GM12878 (cell line): ENCODE results near the gene NRXN3. TPM values are rescaled to one million over a fixed set of nuclear protein-coding genes. Genes with fewer than 3 reads are reported as not detected.

Experiments
- ATAC-seq: fragments of 200-7000 bp; cut with Tn5 transposase; 3 replicates; pipeline ENCODE4 v1.9.1; 2020; ENCODE audit warnings: mild to moderate bottlenecking, moderate library complexity
- BruUV-seq: library from RNA; stranded (reverse); fragments of 400-500 nt; replicated peaks from 2 replicates; lab custom pipeline; 2021; lab: Mats Ljungman, UMichigan
- CTCF ChIA-PET: fragments of 300-600 bp; sonication (Branson Sonifier 250); formaldehyde crosslinking; extraction: SDS; loops from one replicate; lab custom pipeline; 2021; ENCODE audit warnings: inconsistent platforms; lab: Yijun Ruan, JAX
- POLR2A ChIA-PET: fragments of 350-600 bp; formaldehyde crosslinking; extraction: SDS; loops from one replicate; lab custom pipeline; 2021; ENCODE audit warnings: inconsistent platforms; lab: Charles Lee
- RAD21 ChIA-PET: fragments of 300-600 bp; sonication (Branson Sonifier 250); formaldehyde crosslinking; loops from one replicate; lab custom pipeline; 2023; ENCODE audit warnings: antibody characterized with exemption; ENCODE audit not compliant: unreplicated experiment; lab: Charles Lee
- SMC1A ChIA-PET: fragments of 300-600 bp; sonication (Branson Sonifier 250); formaldehyde crosslinking; loops from one replicate; lab custom pipeline; 2023; ENCODE audit not compliant: unreplicated experiment, uncharacterized antibody; lab: Charles Lee
- DNase-seq: peaks from one replicate; pipeline ENCODE4 v3.0.0-alpha.2; 2011; ENCODE audit warnings: low read depth, low spot score
- FAIRE-seq: peaks from 3 replicates; lab custom pipeline; 2011; peaks lifted over from hg19 to GRCh38; lab: Jason Lieb, UNC
- H2AFZ ChIP-seq: 2 replicates; pipeline ENCODE4 v1.6.0; 2011; ENCODE audit warnings: low read depth, low read length, control low read depth; ENCODE audit not compliant: control insufficient read depth
- H3K27ac ChIP-seq: 2 replicates; pipeline ENCODE4 v1.5.1; 2011; ENCODE audit warnings: control low read depth; ENCODE audit not compliant: control insufficient read depth, insufficient read depth
- H3K27me3 ChIP-seq, 2 experiments: replicated peaks in 1 of 2; 2 replicates each; pipeline versions ENCODE4 v1.6.0 to v1.6.1; 2011; ENCODE audit warnings: low read length in 1 of 2; ENCODE audit not compliant: control insufficient read depth in 2 of 2, insufficient read depth in 2 of 2
- H3K36me3 ChIP-seq, 2 experiments: 2 replicates each; pipeline ENCODE4 v1.5.1; 2011; ENCODE audit warnings: low read length in 1 of 2; ENCODE audit not compliant: control insufficient read depth in 2 of 2, insufficient read depth in 2 of 2
- H3K4me1 ChIP-seq: 2 replicates; pipeline ENCODE4 v1.6.1; 2011; ENCODE audit warnings: mild to moderate bottlenecking, low read length, moderate library complexity, mixed read lengths; ENCODE audit not compliant: control insufficient read depth, insufficient read depth
- H3K4me2 ChIP-seq: 2 replicates; pipeline ENCODE4 v1.6.0; 2011; ENCODE audit warnings: control low read depth; ENCODE audit not compliant: control insufficient read depth, insufficient read depth
- H3K4me3 ChIP-seq: fragments of 200-600 bp; sonication (generic); 2 replicates; pipeline ENCODE4 v1.5.1; 2016
- H3K79me2 ChIP-seq: 2 replicates; pipeline ENCODE4 v1.6.0; 2011; ENCODE audit warnings: low read length; ENCODE audit not compliant: control insufficient read depth, insufficient read depth
- H3K9ac ChIP-seq: 2 replicates; pipeline ENCODE4 v1.8.0; 2011; ENCODE audit warnings: low read length, control low read depth, mixed read lengths; ENCODE audit not compliant: control insufficient read depth, insufficient read depth
- H3K9me3 ChIP-seq: replicated peaks from 3 replicates; pipeline ENCODE4 v1.5.1; 2011; ENCODE audit warnings: mild to moderate bottlenecking, low read length; ENCODE audit not compliant: control insufficient read depth, insufficient read depth
- H4K20me1 ChIP-seq: 2 replicates; pipeline ENCODE4 v1.6.0; 2011; ENCODE audit not compliant: control insufficient read depth, insufficient read depth
- BRCA1 ChIP-seq: IDR thresholded peaks from 2 replicates; pipeline ENCODE4 v1.6.1; 2011; ENCODE audit warnings: low read depth, low read length, improper control_type of control experiment
- CEBPB ChIP-seq, 2 experiments: fragments of 150-350 bp in 1 of 2; IDR thresholded peaks; 2 replicates each; pipeline ENCODE4 v1.6.1; 2012 to 2014; ENCODE audit warnings: low read depth in 2 of 2, low read length in 2 of 2, borderline replicate concordance in 1 of 2, inconsistent platforms in 1 of 2
- CREB1 ChIP-seq: IDR thresholded peaks from 2 replicates; pipeline ENCODE4 v1.6.1; 2012; ENCODE audit warnings: low read depth, mild to moderate bottlenecking, inconsistent platforms
- EZH2 ChIP-seq: IDR thresholded peaks from 2 replicates; pipeline ENCODE4 v1.6.1; 2012; ENCODE audit warnings: low read depth, mild to moderate bottlenecking, control low read depth, inconsistent platforms, low read length, borderline replicate concordance; ENCODE audit not compliant: control insufficient read depth
- JUND ChIP-seq: IDR thresholded peaks from 2 replicates; pipeline ENCODE4 v1.6.1; 2012; ENCODE audit warnings: low read depth, mild to moderate bottlenecking, low read length, improper control_type of control experiment, moderate library complexity
- KLF5 ChIP-seq: fragments of 450-650 bp; IDR thresholded peaks from 2 replicates; pipeline ENCODE4 v1.6.1; 2014; ENCODE audit warnings: mild to moderate bottlenecking; ENCODE audit not compliant: partially characterized antibody
- NR2F1 ChIP-seq: fragments of 450-650 bp; conservative IDR thresholded peaks from 2 replicates; pipeline ENCODE4 v1.6.1; 2017; ENCODE audit warnings: mild to moderate bottlenecking
- POLR2AphosphoS5 ChIP-seq: IDR thresholded peaks from 2 replicates; pipeline ENCODE4 v1.6.1; 2011; ENCODE audit warnings: mild to moderate bottlenecking, low read length, inconsistent platforms
- RAD21 ChIP-seq: IDR thresholded peaks from 2 replicates; pipeline ENCODE4 v1.6.1; 2011; ENCODE audit warnings: mild to moderate bottlenecking, low read depth, low read length, moderate library complexity; ENCODE audit not compliant: insufficient read depth
- RB1 ChIP-seq: fragments of 450-650 bp; formaldehyde crosslinking; IDR thresholded peaks from 2 replicates; pipeline ENCODE4 v1.6.1; 2017; ENCODE audit warnings: mild to moderate bottlenecking, borderline replicate concordance
- SMC3 ChIP-seq: IDR thresholded peaks from 2 replicates; pipeline ENCODE4 v1.6.1; 2011; ENCODE audit warnings: low read length, improper control_type of control experiment, borderline replicate concordance
- SREBF2 ChIP-seq: IDR thresholded peaks from 2 replicates; pipeline ENCODE4 v1.6.1; 2012; ENCODE audit warnings: mild to moderate bottlenecking, low read length
- TARDBP ChIP-seq: IDR thresholded peaks from 2 replicates; pipeline ENCODE4 v1.6.1; 2016; ENCODE audit warnings: borderline replicate concordance
- ZBED1 ChIP-seq: IDR thresholded peaks from 2 replicates; pipeline ENCODE4 v1.6.1; 2016; ENCODE audit warnings: borderline replicate concordance
- ZZZ3 ChIP-seq: IDR thresholded peaks from 2 replicates; pipeline ENCODE4 v1.6.1; 2011; ENCODE audit warnings: low read depth; ENCODE audit not compliant: control insufficient read depth, insufficient read length
- WGBS: methylation state at CpG from one replicate; pipeline ENCODE4 v1.1.6; 2016; ENCODE audit warnings: low lambda C conversion rate; ENCODE audit not compliant: insufficient replicate concordance, insufficient coverage; ENCODE audit errors: missing lambda C conversion rate; 5-methylcytosine and 5-hydroxymethylcytosine counted together
- in situ Hi-C: fragments of 300-500 bp; cut with MboI; formaldehyde crosslinking; loops from 9 replicates; pipeline ENCODE4 v1.14.3; 2018; ENCODE audit warnings: mixed read lengths
- intact Hi-C: fragments of 100-400 bp; cut with micrococcal nuclease; formaldehyde crosslinking; loops from one replicate; pipeline ENCODE4 v1.14.2; 2022; ENCODE audit not compliant: unreplicated experiment
- polyA plus RNA-seq, 11 experiments: library from polyadenylated mRNA; depleted of rRNA in 4 of 11; unstranded in 6 of 11; stranded (reverse) in 5 of 11; fragments of >200 nt; fragmentation: Nextera tagmentation in 4 of 11; fragmentation: Illumina TruSeq in 1 of 11; extraction: Ambion mirVana in 4 of 11; extraction: Trizol in 1 of 11; gene quantifications; 1 replicate in 1 of 11; 2 replicates in 10 of 11; pipeline versions ENCODE4 v1.2.1 to v1.2.3, GENCODE V29; 2011 to 2016; ENCODE audit warnings: inconsistent platforms in 2 of 11, missing spikeins in 2 of 11, low read depth in 1 of 11
- total RNA-seq, 4 experiments: library from RNA; depleted of rRNA in 3 of 4; stranded (reverse); fragments of >200 nt in 3 of 4; fragmentation: Illumina TruSeq in 1 of 4; extraction: Trizol in 1 of 4; gene quantifications; 2 replicates each; pipeline versions ENCODE4 v1.2.1 to v1.2.3, GENCODE V29; 2013 to 2021
- TF ChIP-seq, protein P1 (sequence below): IDR thresholded peaks from 2 replicates; pipeline ENCODE4 v1.6.1; 2011; ENCODE audit warnings: low read depth, low read length, improper control_type of control experiment, borderline replicate concordance
- TF ChIP-seq, protein P2 (sequence below): fragments of 450-650 bp; conservative IDR thresholded peaks from 2 replicates; pipeline ENCODE4 v1.6.1; 2017; ENCODE audit warnings: mild to moderate bottlenecking, moderate library complexity

NRXN3 gene
- total and polyA plus RNA-seq, 10 of the 15 experiments (the other 5 are each of a cell fraction or from before 2014, with no cell fraction given) = 0.52 to 3.3 (median 1.4) TPM

DNA sequence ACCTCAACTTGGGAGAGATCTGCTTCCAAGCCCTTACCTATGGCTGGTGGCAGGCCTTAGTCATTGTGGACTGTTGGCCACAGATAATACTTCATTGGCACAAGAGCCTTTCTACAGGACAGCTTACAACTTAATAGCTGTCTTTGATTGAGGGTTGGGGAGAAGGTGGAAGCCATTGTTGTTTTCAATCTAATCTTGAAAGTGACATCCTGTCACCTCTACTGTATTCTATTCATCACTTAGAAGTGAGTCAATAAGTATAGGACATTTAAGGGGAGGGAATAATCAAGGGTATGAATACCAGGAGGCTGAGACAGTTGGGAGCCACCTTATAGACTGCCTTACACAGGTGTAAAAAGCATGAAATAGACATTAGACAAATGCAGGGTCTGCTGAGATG, 906.3 kb downstream of the NRXN3 start:
- Histone ChIP-seq H3K9me3 (no peaks in the 10 kb centered on the region), H3K79me2 (no peaks in the 10 kb centered on the region), H3K4me3 (no peak overlapping the region), H3K27me3 (no peaks in the 10 kb centered on the region), H3K9ac (no peak overlapping the region), H2AFZ (no peak overlapping the region), H3K36me3 (no peaks in the 10 kb centered on the region), H3K4me2 (no peak overlapping the region), H3K27ac (no peak overlapping the region), H4K20me1 (no peaks in the 10 kb centered on the region), H3K4me1 (no peaks in the 10 kb centered on the region)
- no peak for DNase-seq
- ATAC-seq = no peak
- in situ Hi-C loops = no loop called here
- ChIA-PET POLR2A (no interaction called here), SMC1A (no interaction called here), CTCF (no interaction called here), RAD21 (no interaction called here)
- TF ChIP-seq EZH2 = no peak
- TF ChIP-seq JUND = no peak
- no peak for TF ChIP-seq NR2F1
- TF ChIP-seq CEBPB (IDR thresholded peaks at IDR 0.05; ENCODE audit: borderline replicate concordance in 1 of 2, low read depth in 2 of 2, low read length in 2 of 2) = no peak
- TF ChIP-seq, protein P1, sequence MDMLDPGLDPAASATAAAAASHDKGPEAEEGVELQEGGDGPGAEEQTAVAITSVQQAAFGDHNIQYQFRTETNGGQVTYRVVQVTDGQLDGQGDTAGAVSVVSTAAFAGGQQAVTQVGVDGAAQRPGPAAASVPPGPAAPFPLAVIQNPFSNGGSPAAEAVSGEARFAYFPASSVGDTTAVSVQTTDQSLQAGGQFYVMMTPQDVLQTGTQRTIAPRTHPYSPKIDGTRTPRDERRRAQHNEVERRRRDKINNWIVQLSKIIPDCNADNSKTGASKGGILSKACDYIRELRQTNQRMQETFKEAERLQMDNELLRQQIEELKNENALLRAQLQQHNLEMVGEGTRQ = no peak
- TF ChIP-seq RB1 = no peak
- no TSS peak for BruUV-seq
- intact Hi-C loops = no loop called here
- no peak for FAIRE-seq

DNA sequence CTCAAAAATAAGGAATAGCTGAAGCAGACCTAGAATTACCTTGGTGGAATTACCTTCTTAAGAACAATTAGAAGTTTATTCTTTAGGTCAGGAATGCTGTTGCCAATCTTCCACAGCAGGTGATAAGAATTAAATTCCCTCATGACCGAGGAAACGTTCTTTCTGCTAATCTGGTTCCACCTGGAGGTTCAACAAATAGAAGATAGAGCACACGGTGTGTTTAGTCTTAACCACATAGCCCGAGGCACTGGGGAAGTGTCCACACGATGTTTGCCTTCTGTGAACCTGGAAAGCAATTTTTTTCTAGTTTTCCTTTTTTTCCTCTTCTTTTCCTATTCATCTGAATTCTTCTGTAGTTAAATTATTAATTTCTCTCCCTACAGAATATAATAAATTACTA, 906.9 kb downstream of the NRXN3 start:
- in situ Hi-C loops = no loop called here
- ChIA-PET SMC1A (no interaction called here), POLR2A (no interaction called here), CTCF (no interaction called here), RAD21 (no interaction called here)
- FAIRE-seq = no peak
- no peaks in the 10 kb centered on the region for H3K9me3 ChIP-seq
- H3K27me3 ChIP-seq = no peaks in the 10 kb centered on the region
- H3K36me3 ChIP-seq = no peaks in the 10 kb centered on the region
- H3K27ac ChIP-seq = no peak overlapping the region
- no TSS peak for BruUV-seq
- no peaks in the 10 kb centered on the region for H3K79me2 ChIP-seq
- WGBS = 1% methylated on average over 5 of the region's 5 CpGs
- no peak for DNase-seq
- H3K4me3 ChIP-seq = no peak overlapping the region
- H3K4me1 ChIP-seq = no peaks in the 10 kb centered on the region
- H2AFZ ChIP-seq = no peak overlapping the region
- no peak for ATAC-seq
- no peaks in the 10 kb centered on the region for H4K20me1 ChIP-seq
- intact Hi-C loops = no loop called here
- H3K4me2 ChIP-seq = no peak overlapping the region
- no peak overlapping the region for H3K9ac ChIP-seq
- no peak for TF ChIP-seq TARDBP
- no peak for TF ChIP-seq ZBED1
- TF ChIP-seq, protein P2, sequence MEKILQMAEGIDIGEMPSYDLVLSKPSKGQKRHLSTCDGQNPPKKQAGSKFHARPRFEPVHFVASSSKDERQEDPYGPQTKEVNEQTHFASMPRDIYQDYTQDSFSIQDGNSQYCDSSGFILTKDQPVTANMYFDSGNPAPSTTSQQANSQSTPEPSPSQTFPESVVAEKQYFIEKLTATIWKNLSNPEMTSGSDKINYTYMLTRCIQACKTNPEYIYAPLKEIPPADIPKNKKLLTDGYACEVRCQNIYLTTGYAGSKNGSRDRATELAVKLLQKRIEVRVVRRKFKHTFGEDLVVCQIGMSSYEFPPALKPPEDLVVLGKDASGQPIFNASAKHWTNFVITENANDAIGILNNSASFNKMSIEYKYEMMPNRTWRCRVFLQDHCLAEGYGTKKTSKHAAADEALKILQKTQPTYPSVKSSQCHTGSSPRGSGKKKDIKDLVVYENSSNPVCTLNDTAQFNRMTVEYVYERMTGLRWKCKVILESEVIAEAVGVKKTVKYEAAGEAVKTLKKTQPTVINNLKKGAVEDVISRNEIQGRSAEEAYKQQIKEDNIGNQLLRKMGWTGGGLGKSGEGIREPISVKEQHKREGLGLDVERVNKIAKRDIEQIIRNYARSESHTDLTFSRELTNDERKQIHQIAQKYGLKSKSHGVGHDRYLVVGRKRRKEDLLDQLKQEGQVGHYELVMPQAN = no peak
- no peak for TF ChIP-seq CEBPB (IDR thresholded peaks at IDR 0.05; ENCODE audit: borderline replicate concordance in 1 of 2, low read depth in 2 of 2, low read length in 2 of 2)
- TF ChIP-seq POLR2AphosphoS5 = no peak
- TF ChIP-seq RAD21 = no peak
- TF ChIP-seq SMC3 = no peak
- no peak for TF ChIP-seq CREB1
- TF ChIP-seq SREBF2 = no peak
- TF ChIP-seq KLF5 = no peak
- no peak for TF ChIP-seq BRCA1
- TF ChIP-seq ZZZ3 = no peak
